Measurements from ENCODE around the gene LONP1.

The LONP1 gene

DNA sequence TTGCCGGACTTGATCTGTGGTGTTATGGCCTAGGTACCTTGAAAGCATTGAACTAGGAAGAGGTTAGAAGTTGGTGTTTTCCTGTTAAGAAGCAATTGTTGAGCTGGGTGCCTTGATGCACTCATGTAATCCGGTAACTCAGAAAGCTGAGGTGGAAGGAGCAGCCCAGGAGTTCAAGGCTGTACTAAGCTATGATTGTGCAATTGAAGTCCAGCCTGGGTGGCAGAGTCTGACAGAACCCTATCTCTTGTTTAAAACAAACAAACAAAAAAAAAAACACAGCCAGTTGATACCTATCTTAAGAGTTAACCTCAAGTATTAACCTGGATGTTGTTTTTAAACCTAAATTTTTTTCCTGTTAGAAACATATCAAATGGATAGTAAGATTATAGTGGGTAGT is 77.7 kb downstream of the LONP1 start:
- no peak for DNase-seq

Measured in NCI-H1417 (cell line).